Activated T-cell treated with anti-CD3 and anti-CD28 coated beads, Interleukin-2, amount 50 U/mL, for 24 hours (primary cell): Measurements from ENCODE around the gene WDCP.
"Not testable (repeated sequence)": the region's sequence is repeated elsewhere in the genome, so short reads cannot be mapped to it uniquely, and the experiment has no call there.

Experiments
- DNase-seq: peaks from one replicate; pipeline ENCODE4 v3.0.0-alpha.2; 2020
- H3K27ac Mint-ChIP-seq: 2 replicates; pipeline ENCODE4 v1.8.0; 2020; ENCODE audit warnings: mild to moderate bottlenecking, mixed read lengths
- H3K27me3 Mint-ChIP-seq: 2 replicates; pipeline ENCODE4 v1.8.0; 2020; ENCODE audit warnings: mixed read lengths
- H3K36me3 Mint-ChIP-seq: 2 replicates; pipeline ENCODE4 v1.8.0; 2020; ENCODE audit warnings: low read depth, mixed read lengths
- H3K4me1 Mint-ChIP-seq: 2 replicates; pipeline ENCODE4 v1.8.0; 2020; ENCODE audit warnings: low read depth, mixed read lengths
- H3K4me3 Mint-ChIP-seq: 2 replicates; pipeline ENCODE4 v1.8.0; 2020; ENCODE audit warnings: mild to moderate bottlenecking, moderate library complexity, mixed read lengths
- H3K9me3 Mint-ChIP-seq: 2 replicates; pipeline ENCODE4 v1.8.0; 2020; ENCODE audit warnings: mixed read lengths

WDCP gene

GRCh38 chr2:24049485-24050021 is 2.4 kb upstream of the WDCP start, which contains the start of gene FKBP1B:
FKBP1B (plus strand) TSS chr2:24049741; CDS start chr2:24049850, 109 bp downstream.
- no peaks in the 10 kb centered on the region for H3K9me3 Mint-ChIP-seq
- H3K4me3 Mint-ChIP-seq, result no peak within 1 kb of the TSS
- H3K27me3 Mint-ChIP-seq, result peaks cover 9% of the 10 kb centered on the region
- H3K27ac Mint-ChIP-seq, result no peak within 1 kb of the TSS
- H3K4me1 Mint-ChIP-seq, result peaks cover 22% of the 10 kb centered on the region
- peaks cover 5% of the 10 kb centered on the region for H3K36me3 Mint-ChIP-seq
- DNase-seq, result peak; percentile 68

- peaks cover 5% of the 10 kb centered on the region for H3K36me3 Mint-ChIP-seq
- H3K27ac Mint-ChIP-seq, result no peak overlapping the region
- no peaks in the 10 kb centered on the region for H3K9me3 Mint-ChIP-seq
- H3K27me3 Mint-ChIP-seq, result peaks cover 9% of the 10 kb centered on the region
- DNase-seq, result no peak
- H3K4me1 Mint-ChIP-seq, result peaks cover 22% of the 10 kb centered on the region
- H3K4me3 Mint-ChIP-seq, result no peak overlapping the region
Observed at GRCh38 chr2:24048769-24049484, 1.7 kb upstream of the WDCP start.

GRCh38 chr2:24047703-24048033 is 477 bp upstream of the WDCP start:
- no peak for DNase-seq
- peaks cover 7% of the 10 kb centered on the region for H3K27me3 Mint-ChIP-seq
- peak overlapping the region; percentile 96 for H3K4me3 Mint-ChIP-seq
- H3K27ac Mint-ChIP-seq, result peak overlapping the region; percentile 94
- H3K9me3 Mint-ChIP-seq, result no peaks in the 10 kb centered on the region
- H3K36me3 Mint-ChIP-seq, result peaks cover 10% of the 10 kb centered on the region
- H3K4me1 Mint-ChIP-seq, result peaks cover 22% of the 10 kb centered on the region

- Mint-ChIP-seq H3K4me1 (peaks cover 22% of the 10 kb centered on the region), H3K27ac (no peak overlapping the region)
- no peak for DNase-seq
Observed at GRCh38 chr2:24046599-24046929, 627 bp downstream of the WDCP start.

GRCh38 chr2:24045511-24046508 is 1.4 kb downstream of the WDCP start:
- peaks cover 7% of the 10 kb centered on the region for H3K27me3 Mint-ChIP-seq
- H3K9me3 Mint-ChIP-seq, result no peaks in the 10 kb centered on the region
- peak overlapping the region; percentile 96 for H3K4me3 Mint-ChIP-seq
- peak overlapping the region; percentile 11 for H3K27ac Mint-ChIP-seq
- peaks cover 12% of the 10 kb centered on the region for H3K36me3 Mint-ChIP-seq
- DNase-seq, result no peak
- H3K4me1 Mint-ChIP-seq, result peaks cover 22% of the 10 kb centered on the region

More at GRCh38 chr2:24046599-24046929, 627 bp downstream of the WDCP start:
- Mint-ChIP-seq H3K4me3 (peak overlapping the region; percentile 96), H3K9me3 (no peaks in the 10 kb centered on the region), H3K27me3 (peaks cover 7% of the 10 kb centered on the region), H3K36me3 (peaks cover 10% of the 10 kb centered on the region)

GRCh38 chr2:24043133-24043532 is 4.1 kb downstream of the WDCP start:
- H3K27me3 Mint-ChIP-seq, DNase-seq, H3K4me3 Mint-ChIP-seq, H3K27ac Mint-ChIP-seq, H3K9me3 Mint-ChIP-seq: not testable (repeated sequence)
- H3K36me3 Mint-ChIP-seq, result peaks cover 34% of the 10 kb centered on the region
- peaks cover 20% of the 10 kb centered on the region for H3K4me1 Mint-ChIP-seq

GRCh38 chr2:24040511-24040910 is 6.7 kb downstream of the WDCP start:
- no peaks in the 10 kb centered on the region for H3K9me3 Mint-ChIP-seq
- H3K27ac Mint-ChIP-seq, result no peak overlapping the region
- H3K36me3 Mint-ChIP-seq, result peaks cover 51% of the 10 kb centered on the region
- no peak for DNase-seq
- H3K27me3 Mint-ChIP-seq, result no peaks in the 10 kb centered on the region
- peaks cover 20% of the 10 kb centered on the region for H3K4me1 Mint-ChIP-seq
- H3K4me3 Mint-ChIP-seq, result no peak overlapping the region

- Mint-ChIP-seq H3K27me3 (no peaks in the 10 kb centered on the region), H3K27ac (no peak overlapping the region), H3K36me3 (peaks cover 55% of the 10 kb centered on the region), H3K4me1 (peaks cover 19% of the 10 kb centered on the region), H3K9me3 (no peaks in the 10 kb centered on the region), H3K4me3 (no peak overlapping the region)
- no peak for DNase-seq
Observed at GRCh38 chr2:24038786-24039499, 8.2 kb downstream of the WDCP start.

GRCh38 chr2:24026233-24026632 is 21.0 kb downstream of the WDCP start:
- no peak overlapping the region for H3K27ac Mint-ChIP-seq
- H3K4me1 Mint-ChIP-seq, result peaks cover 2% of the 10 kb centered on the region
- no peak overlapping the region for H3K4me3 Mint-ChIP-seq
- no peaks in the 10 kb centered on the region for H3K9me3 Mint-ChIP-seq
- H3K36me3 Mint-ChIP-seq, result peaks cover 82% of the 10 kb centered on the region
- H3K27me3 Mint-ChIP-seq, result no peaks in the 10 kb centered on the region
- DNase-seq, result no peak

GRCh38 chr2:24024996-24025663 is 22.1 kb downstream of the WDCP start:
- H3K4me1 Mint-ChIP-seq, result peaks cover 2% of the 10 kb centered on the region
- no peak overlapping the region for H3K4me3 Mint-ChIP-seq
- H3K9me3 Mint-ChIP-seq, result no peaks in the 10 kb centered on the region
- H3K27me3 Mint-ChIP-seq, result no peaks in the 10 kb centered on the region
- DNase-seq, result no peak
- peak overlapping the region; percentile 2 for H3K27ac Mint-ChIP-seq
- peaks cover 71% of the 10 kb centered on the region for H3K36me3 Mint-ChIP-seq

GRCh38 chr2:24024018-24024417 is 23.2 kb downstream of the WDCP start:
- Mint-ChIP-seq H3K27ac (no peak overlapping the region), H3K4me3 (no peak overlapping the region)
- DNase-seq, result no peak

GRCh38 chr2:24022975-24023575 is 24.1 kb downstream of the WDCP start:
- H3K27ac Mint-ChIP-seq, result no peak overlapping the region
- no peak overlapping the region for H3K4me3 Mint-ChIP-seq
- H3K4me1 Mint-ChIP-seq, result peaks cover 2% of the 10 kb centered on the region
- H3K36me3 Mint-ChIP-seq, result peaks cover 51% of the 10 kb centered on the region
- no peaks in the 10 kb centered on the region for H3K9me3 Mint-ChIP-seq
- DNase-seq, result no peak
- no peaks in the 10 kb centered on the region for H3K27me3 Mint-ChIP-seq

More at GRCh38 chr2:24024018-24024417, 23.2 kb downstream of the WDCP start:
- Mint-ChIP-seq H3K27me3 (no peaks in the 10 kb centered on the region), H3K9me3 (no peaks in the 10 kb centered on the region), H3K4me1 (peaks cover 2% of the 10 kb centered on the region), H3K36me3 (peaks cover 60% of the 10 kb centered on the region)

GRCh38 chr2:24022324-24022974 is 24.7 kb downstream of the WDCP start:
- Mint-ChIP-seq H3K27me3 (no peaks in the 10 kb centered on the region), H3K9me3 (no peaks in the 10 kb centered on the region), H3K27ac (no peak overlapping the region), H3K4me1 (peaks cover 2% of the 10 kb centered on the region), H3K4me3 (no peak overlapping the region), H3K36me3 (peaks cover 46% of the 10 kb centered on the region)
- no peak for DNase-seq
